G401.6 (cell line): ENCODE data around the gene MICU2.

Experiments used
- FAIRE-seq: peaks from 2 replicates; lab custom pipeline; 2012; peaks lifted over from hg19 to GRCh38; lab: Jason Lieb, UNC

The MICU2 gene

GRCh38 chr13:21603531-21604448 lies at the start of gene MICU2:
Gene MICU2, minus strand, starts transcription at chr13:21604170. Its CDS starts 22 bp downstream, at chr13:21604148.
- FAIRE-seq: peak; percentile 80

DNA sequence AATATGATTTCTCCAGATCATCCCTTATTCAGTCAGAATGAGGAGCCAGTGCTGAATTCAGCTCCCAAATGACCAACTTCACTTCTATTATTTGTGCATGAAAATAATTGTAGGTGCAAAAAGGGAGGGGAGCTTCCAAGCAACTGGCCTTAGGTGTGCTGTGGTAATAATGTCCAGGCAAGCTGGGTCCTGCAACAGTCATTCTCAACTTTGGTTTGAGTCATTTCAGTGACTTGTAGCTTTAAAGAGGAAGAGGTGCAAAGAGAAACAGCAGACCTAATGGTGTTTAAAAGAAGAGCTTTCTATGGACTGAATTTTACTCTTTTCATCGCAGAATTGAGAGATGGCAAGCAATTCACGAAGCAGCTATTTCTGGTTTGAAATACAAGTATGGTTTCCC lies 37.7 kb upstream of the MICU2 start:
- FAIRE-seq: no peak

- FAIRE-seq: no peak
Measured at GRCh38 chr13:21639561-21639960, 35.6 kb upstream of the MICU2 start.

DNA sequence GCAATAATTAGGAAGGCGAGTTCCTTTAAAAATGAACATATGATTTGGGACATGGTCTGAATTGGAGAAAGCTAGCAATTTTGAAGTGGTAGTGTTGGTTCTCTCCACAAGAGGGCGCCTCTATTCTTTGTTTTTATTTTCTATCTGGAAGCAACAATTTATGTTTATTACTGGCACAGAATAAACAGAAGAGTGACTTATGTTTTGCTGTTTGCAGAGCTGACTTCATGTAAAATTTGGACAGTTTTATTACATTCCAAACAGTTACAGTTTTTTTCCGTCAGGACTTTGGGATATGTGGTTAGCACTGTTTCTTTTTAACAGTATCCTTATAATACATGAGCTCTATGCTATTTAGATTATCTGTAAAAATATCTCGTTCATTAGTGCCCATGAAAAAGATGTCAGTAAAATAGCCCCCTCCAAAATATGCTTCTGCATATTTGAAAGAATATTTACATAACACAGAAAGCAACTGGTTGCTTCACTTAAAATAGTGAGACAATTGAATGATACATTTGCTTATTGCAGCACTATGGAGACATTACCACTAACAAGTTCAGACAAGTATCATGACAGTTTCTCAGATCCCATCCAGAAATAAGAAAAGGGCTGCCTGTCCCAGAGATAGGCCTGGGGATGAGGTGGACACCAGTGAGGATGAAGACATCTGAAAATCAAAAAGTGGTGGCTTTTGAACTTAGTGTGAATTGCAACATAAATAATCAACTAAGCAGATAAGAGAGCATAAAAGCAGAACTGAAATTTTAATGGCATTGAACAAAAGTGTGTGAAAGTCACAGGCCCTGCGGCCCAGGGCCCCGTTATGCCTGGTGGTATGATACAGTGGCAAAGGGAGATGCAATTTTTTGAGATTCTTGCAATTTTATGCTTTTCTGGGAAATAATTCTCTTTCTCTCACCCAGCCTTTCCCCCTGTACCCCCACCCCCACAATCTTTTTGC lies 34.6 kb upstream of the MICU2 start:
- peak; percentile 84 for FAIRE-seq

DNA sequence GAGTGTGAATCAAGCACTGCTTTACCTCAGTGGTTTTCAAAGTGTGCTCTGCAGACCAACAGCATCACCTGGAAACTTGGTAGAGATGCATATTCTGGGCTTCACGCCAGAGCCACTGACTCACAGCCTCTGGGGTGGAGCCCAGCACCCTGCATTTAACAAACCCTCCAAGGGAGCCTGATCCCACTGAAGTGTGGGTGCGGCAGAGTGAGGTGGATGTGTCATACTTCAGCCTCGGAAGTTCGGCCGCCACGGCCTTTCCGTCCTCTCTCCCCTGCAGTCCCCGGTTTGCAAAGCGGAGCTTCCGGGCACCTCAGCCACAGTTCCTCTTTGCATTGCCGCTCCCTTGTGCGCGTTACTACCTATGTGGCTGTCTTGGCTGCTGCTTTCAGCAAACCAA lies 33.3 kb upstream of the MICU2 start:
- no peak for FAIRE-seq

- no peak for FAIRE-seq
Measured at GRCh38 chr13:21636656-21637055, 32.7 kb upstream of the MICU2 start.

DNA sequence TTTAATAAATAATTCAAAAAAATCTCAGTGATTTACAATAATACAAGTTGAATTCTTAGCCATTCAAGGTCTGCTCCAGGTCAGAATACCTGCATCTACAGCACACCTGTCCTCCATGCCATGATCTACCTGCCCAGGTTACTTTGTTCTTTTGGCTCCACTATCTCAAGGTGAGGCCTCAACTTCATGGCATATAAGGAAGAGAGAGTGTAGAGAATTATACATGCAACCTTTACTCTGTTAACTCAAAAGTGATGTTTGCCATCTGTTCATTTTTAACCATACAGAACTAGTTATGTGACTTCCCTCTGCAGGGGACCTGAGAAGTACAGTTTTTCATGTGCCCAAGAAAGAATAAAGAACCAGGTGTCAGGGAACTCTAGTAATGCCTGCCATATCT lies 28.2 kb upstream of the MICU2 start:
- FAIRE-seq: no peak

DNA sequence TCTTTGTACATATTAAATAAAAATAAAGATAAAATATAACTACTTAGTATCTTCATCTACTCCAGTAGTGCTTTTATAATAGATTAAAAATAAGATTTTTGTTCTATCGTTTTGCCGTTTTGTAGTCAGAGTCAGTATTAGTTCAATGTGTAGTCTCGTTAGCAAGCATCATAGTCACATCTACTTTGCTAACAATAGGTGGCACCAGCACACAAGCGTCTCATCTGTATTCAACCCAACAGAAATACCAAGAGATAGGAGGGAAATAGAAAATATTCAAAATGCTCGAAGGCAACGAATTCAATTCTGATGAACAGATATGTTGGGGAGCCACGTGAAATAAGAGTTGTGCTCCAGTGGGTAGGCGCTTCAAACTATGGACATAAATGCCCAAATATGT lies 21.4 kb upstream of the MICU2 start:
- FAIRE-seq: peak; percentile 66

GRCh38 chr13:21620861-21621260 lies 16.9 kb upstream of the MICU2 start:
- no peak for FAIRE-seq

DNA sequence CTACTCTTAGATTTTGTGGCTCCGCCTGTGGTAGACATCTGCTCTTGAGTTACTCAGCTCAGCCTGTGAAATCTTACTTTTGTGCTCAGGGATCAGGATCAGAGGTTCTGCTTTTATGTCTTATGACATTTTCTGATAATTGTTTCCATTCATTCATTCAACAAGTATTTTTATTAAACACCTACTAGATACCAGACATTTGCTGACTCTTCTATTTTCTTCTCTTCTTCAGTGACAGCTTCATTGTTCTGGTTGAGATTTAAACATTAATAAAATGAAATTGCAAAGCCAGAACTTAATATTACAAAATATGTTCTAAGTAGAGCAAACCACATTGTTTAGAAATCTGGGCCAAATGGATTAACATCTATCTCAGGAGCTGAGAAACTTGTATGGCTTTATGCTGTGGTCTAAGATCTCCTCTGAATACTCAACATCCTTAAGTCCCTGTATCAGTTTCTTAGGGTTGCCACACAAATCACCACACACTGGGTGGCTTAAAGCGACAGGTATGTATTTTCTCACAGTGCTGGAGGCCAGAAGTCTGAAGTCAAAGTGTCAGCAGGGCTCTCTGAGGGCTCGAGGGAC lies 15.8 kb upstream of the MICU2 start:
- no peak for FAIRE-seq

DNA sequence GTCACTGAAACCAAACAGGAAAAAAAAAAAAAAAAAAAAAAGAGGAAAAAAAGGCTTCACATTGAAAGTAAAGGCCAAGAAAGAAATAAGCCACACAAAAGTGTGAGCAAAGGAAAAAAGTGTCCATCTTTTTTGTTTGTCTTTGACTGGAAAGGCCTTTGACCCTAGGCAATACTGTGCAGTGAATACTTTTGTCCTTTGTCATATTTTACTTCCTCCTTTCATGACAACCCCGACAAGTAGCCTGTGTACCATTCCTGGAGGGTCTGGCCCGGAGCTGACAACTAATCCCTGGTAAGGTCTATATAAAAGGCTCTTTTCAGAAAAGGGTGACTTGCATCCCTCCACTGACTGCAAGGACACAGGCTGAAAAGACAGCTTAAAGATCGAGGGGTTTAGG lies 12.9 kb upstream of the MICU2 start:
- no peak for FAIRE-seq

DNA sequence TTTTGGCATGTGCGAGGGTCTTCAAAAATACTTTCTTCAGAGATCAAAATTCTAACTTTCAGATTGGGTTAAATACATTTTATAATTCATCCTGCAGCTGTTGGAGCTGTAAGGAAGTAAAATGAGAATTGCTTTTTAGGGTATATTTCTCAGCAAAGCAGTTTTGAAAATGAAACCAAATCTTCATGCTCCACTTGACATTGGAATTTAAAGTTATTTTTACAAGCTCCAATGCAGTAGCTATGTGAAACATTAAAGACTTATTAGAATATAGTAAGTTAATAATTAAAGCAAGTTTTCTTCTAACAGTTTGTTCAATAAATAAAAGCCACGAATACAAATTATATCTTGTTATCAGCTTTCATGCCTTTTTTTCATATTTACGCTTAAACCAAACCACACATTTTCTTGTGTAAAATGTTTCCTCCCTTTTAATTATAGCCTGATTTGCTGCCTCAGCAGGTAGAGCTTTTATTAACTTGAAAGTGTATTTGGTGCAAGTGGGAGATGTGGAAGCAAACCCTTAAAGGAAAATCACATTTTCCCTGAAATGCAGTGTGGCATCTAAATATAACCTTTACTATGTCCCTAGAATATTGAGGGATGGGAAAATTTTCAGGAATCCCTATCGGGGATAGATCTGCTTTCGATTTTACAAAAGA lies 12.4 kb upstream of the MICU2 start:
- FAIRE-seq: no peak

GRCh38 chr13:21615427-21615826 lies 11.5 kb upstream of the MICU2 start:
- no peak for FAIRE-seq

DNA sequence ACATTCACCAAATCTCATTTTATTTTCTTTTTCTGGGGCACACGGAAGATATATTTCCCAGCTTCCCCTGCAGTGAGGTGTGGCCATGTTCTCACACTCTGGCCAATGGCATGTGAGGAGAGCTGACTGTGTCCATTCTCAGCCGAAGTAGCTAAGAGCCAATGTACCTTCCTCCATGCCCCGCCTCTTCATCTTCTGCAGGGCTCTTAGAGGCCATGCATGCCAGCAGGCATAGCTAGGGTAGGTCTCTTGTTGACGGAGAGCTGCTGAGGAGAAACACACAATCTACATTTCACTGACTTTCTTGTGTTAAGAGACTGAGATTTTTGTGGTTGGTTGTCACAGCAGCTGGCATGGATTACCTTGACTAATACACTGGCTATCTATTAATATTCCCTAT lies 9.8 kb upstream of the MICU2 start:
- FAIRE-seq: no peak

GRCh38 chr13:21611385-21611784 lies 7.4 kb upstream of the MICU2 start:
- no peak for FAIRE-seq

- FAIRE-seq: no peak
Measured at GRCh38 chr13:21610687-21611086, 6.7 kb upstream of the MICU2 start.

DNA sequence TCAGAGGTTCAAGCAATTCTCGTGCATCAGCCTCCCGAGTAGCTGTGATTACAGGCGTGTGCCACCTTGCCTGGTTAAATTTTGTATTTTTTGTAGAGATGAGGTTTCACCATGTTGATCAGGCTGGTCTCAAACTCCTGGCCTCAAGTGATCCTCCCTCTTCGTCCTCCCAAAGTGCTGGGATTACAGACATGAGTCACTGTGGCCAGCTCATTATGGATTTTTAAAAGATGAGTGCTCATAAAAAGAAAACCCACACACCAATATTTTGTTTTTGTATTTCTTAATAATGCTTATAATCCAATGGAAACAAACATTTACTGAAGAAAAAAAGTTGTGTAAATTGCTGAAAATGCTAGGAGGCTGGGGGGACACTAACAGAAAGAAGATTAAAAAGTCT lies 5.0 kb upstream of the MICU2 start:
- no peak for FAIRE-seq

- no peak for FAIRE-seq
Measured at GRCh38 chr13:21606796-21607195, 2.8 kb upstream of the MICU2 start.

GRCh38 chr13:21606251-21606650 lies 2.3 kb upstream of the MICU2 start:
- FAIRE-seq: no peak

DNA sequence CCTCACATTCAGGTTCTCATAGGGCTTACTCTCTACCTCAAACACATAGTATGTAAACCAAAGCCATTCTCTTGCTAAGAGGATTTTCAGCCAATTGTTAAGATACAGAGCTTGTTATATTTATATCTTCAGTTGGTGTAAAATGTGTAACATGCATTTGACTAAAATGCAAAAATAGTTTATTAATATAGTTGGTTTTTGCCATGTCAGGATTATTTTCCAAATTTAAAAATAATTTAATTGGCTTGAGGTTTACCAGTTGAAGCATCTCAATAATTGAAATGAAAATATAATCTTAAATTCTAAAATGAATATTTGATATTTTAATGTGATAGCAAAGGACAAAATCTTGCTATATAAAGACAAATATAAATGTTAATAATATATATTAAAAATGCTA lies 7.2 kb downstream of the MICU2 start:
- FAIRE-seq: peak; percentile 60

GRCh38 chr13:21595546-21595822 lies 8.5 kb downstream of the MICU2 start:
- no peak for FAIRE-seq
